HEK293 (cell line): ENCODE measurements around the gene CACNA2D3.

ENCODE experiments used
- CTCF ChIA-PET: fragments of 350-600 bp; formaldehyde crosslinking; extraction: SDS; loops from one replicate; lab custom pipeline; 2021; ENCODE audit warnings: antibody characterized with exemption; lab: Yijun Ruan, JAX
- POLR2A ChIA-PET: fragments of 300-600 bp; formaldehyde crosslinking; extraction: SDS; loops from one replicate; lab custom pipeline; 2020; ENCODE audit warnings: antibody characterized with exemption, inconsistent platforms; lab: Yijun Ruan, JAX
- H3K27ac ChIP-seq: fragments of 200-500 bp; sonication (Bioruptor generic); 2 replicates; pipeline ENCODE4 v1.5.1; 2014; ENCODE audit warnings: low read depth, low read length, control low read depth, inconsistent platforms; ENCODE audit errors: extremely low read depth
- H3K36me3 ChIP-seq, 2 experiments: fragments of 200-500 bp in 1 of 2; sonication (Bioruptor generic) in 1 of 2; 1 replicate in 1 of 2; 2 replicates in 1 of 2; pipeline ENCODE4 v1.5.1; 2014 to 2017; ENCODE audit warnings: inconsistent platforms in 2 of 2, low read length in 2 of 2; ENCODE audit not compliant: control insufficient read depth in 2 of 2, insufficient read depth in 1 of 2
- H3K4me1 ChIP-seq: fragments of 200-500 bp; sonication (Bioruptor generic); 2 replicates; pipeline ENCODE4 v1.5.1; 2014; ENCODE audit warnings: mild to moderate bottlenecking, low read length, inconsistent platforms; ENCODE audit not compliant: control insufficient read depth, insufficient read depth
- H3K4me3 ChIP-seq: 2 replicates; pipeline ENCODE4 v1.5.1; 2011; ENCODE audit warnings: low read depth, mild to moderate bottlenecking, control low read depth, low read length, moderate library complexity
- H3K9me3 ChIP-seq: fragments of 200-500 bp; sonication (Bioruptor generic); 2 replicates; pipeline ENCODE4 v1.5.1; 2014; ENCODE audit warnings: low read depth, low read length, inconsistent platforms; ENCODE audit not compliant: control insufficient read depth, insufficient read depth
- GFI1B ChIP-seq: fragments of 450-650 bp; formaldehyde crosslinking; IDR thresholded peaks from 2 replicates; pipeline ENCODE4 v1.5.1; 2016; ENCODE audit warnings: missing biosample characterization, missing genetic modification characterization
- HOXC10 ChIP-seq: sonication (generic); formaldehyde crosslinking; IDR thresholded peaks from 2 replicates; pipeline ENCODE4 v1.8.1; 2023; ENCODE audit warnings: mild to moderate bottlenecking, missing genetic modification reagents
- TCF7L2 ChIP-seq: IDR thresholded peaks from 2 replicates; pipeline ENCODE4 v1.6.1; 2011; ENCODE audit warnings: low read depth, mild to moderate bottlenecking, inconsistent platforms, low read length, moderate library complexity, borderline replicate concordance
- ZFP41 ChIP-seq: fragments of 450-650 bp; formaldehyde crosslinking; IDR thresholded peaks from 2 replicates; pipeline ENCODE4 v1.5.1; 2016; ENCODE audit warnings: missing biosample characterization, missing genetic modification characterization, borderline replicate concordance
- ZIC2 ChIP-seq: fragments of 450-650 bp; formaldehyde crosslinking; IDR thresholded peaks from 2 replicates; pipeline ENCODE4 v1.5.1; 2016; ENCODE audit warnings: missing biosample characterization, missing genetic modification characterization
- ZNF214 ChIP-seq: fragments of 450-650 bp; formaldehyde crosslinking; IDR thresholded peaks from 2 replicates; pipeline ENCODE4 v1.5.1; 2017; ENCODE audit warnings: missing biosample characterization, mild to moderate bottlenecking, missing genetic modification characterization, borderline replicate concordance
- ZNF37A ChIP-seq: fragments of 450-650 bp; IDR thresholded peaks from 2 replicates; pipeline ENCODE4 v1.5.1; 2018; ENCODE audit warnings: missing biosample characterization, missing genetic modification characterization
- ZNF660 ChIP-seq: fragments of 450-650 bp; IDR thresholded peaks from 2 replicates; pipeline ENCODE4 v1.5.1; 2018; ENCODE audit warnings: missing biosample characterization, mild to moderate bottlenecking, missing genetic modification characterization
- TF ChIP-seq, protein P1 (sequence below): fragments of 450-650 bp; formaldehyde crosslinking; IDR thresholded peaks from 2 replicates; pipeline ENCODE4 v1.5.1; 2017; ENCODE audit warnings: missing biosample characterization, missing genetic modification characterization
- TF ChIP-seq, protein P2 (sequence below): fragments of 450-650 bp; formaldehyde crosslinking; conservative IDR thresholded peaks from 2 replicates; pipeline ENCODE4 v1.5.1; 2016; ENCODE audit warnings: low read depth, missing biosample characterization, missing genetic modification characterization
- TF ChIP-seq, protein P3 (sequence below): fragments of 450-650 bp; IDR thresholded peaks from 2 replicates; pipeline ENCODE4 v1.5.1; 2018; ENCODE audit warnings: missing biosample characterization, mild to moderate bottlenecking, missing genetic modification characterization
- TF ChIP-seq, protein P4 (sequence below): fragments of 450-650 bp; formaldehyde crosslinking; IDR thresholded peaks from 2 replicates; pipeline ENCODE4 v1.5.1; 2016; ENCODE audit warnings: missing biosample characterization, missing genetic modification characterization
- TF ChIP-seq, protein P5 (sequence below): fragments of 450-650 bp; formaldehyde crosslinking; IDR thresholded peaks from 2 replicates; pipeline ENCODE4 v1.5.1; 2016; ENCODE audit warnings: missing biosample characterization, missing genetic modification characterization, borderline replicate concordance
- TF ChIP-seq, protein P6 (sequence below): fragments of 450-650 bp; formaldehyde crosslinking; IDR thresholded peaks from 2 replicates; pipeline ENCODE4 v1.5.1; 2017; ENCODE audit warnings: missing biosample characterization, missing genetic modification characterization

Gene CACNA2D3

DNA sequence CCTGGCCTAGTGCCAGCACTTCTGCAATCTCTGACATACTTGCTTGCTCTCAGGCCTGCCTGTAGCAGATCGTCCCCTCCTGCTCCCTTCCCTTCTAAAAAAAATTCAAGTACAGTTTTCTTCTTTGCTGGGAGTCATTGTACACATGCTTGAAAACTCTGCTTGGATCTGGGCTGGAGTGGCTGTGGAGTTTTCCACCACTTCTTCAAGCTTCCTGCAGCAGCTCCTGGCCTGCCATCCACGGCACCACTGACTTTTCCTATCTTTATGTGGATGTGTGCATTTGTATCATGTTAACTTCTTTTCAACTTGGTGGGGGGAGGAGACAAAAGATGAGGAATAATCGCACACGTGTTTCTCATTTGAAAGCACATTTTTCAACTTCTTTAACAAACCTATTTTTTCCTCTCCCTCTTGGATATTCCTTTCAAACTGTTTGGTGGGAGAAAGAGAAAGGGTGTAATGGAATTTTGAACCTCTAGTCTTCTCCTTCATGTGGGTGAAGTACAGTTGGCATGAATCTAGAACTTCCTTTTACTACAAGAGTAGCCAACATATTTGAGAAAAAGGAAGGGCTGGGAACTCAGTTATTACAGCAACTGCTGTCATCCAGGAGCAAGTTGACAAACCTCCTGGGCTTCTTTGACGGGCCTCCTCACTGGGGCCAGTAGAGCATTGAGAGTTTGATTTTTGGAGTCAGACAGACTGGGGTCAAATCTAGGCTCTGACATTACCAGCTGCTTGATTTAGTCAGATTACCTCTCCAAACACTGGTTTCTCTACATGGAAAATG is 866.7 kb downstream of the CACNA2D3 start (continued):
- TF ChIP-seq, protein P1, sequence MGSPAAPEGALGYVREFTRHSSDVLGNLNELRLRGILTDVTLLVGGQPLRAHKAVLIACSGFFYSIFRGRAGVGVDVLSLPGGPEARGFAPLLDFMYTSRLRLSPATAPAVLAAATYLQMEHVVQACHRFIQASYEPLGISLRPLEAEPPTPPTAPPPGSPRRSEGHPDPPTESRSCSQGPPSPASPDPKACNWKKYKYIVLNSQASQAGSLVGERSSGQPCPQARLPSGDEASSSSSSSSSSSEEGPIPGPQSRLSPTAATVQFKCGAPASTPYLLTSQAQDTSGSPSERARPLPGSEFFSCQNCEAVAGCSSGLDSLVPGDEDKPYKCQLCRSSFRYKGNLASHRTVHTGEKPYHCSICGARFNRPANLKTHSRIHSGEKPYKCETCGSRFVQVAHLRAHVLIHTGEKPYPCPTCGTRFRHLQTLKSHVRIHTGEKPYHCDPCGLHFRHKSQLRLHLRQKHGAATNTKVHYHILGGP (tag by site-specific recombination) = no peak
- TF ChIP-seq, protein P2, sequence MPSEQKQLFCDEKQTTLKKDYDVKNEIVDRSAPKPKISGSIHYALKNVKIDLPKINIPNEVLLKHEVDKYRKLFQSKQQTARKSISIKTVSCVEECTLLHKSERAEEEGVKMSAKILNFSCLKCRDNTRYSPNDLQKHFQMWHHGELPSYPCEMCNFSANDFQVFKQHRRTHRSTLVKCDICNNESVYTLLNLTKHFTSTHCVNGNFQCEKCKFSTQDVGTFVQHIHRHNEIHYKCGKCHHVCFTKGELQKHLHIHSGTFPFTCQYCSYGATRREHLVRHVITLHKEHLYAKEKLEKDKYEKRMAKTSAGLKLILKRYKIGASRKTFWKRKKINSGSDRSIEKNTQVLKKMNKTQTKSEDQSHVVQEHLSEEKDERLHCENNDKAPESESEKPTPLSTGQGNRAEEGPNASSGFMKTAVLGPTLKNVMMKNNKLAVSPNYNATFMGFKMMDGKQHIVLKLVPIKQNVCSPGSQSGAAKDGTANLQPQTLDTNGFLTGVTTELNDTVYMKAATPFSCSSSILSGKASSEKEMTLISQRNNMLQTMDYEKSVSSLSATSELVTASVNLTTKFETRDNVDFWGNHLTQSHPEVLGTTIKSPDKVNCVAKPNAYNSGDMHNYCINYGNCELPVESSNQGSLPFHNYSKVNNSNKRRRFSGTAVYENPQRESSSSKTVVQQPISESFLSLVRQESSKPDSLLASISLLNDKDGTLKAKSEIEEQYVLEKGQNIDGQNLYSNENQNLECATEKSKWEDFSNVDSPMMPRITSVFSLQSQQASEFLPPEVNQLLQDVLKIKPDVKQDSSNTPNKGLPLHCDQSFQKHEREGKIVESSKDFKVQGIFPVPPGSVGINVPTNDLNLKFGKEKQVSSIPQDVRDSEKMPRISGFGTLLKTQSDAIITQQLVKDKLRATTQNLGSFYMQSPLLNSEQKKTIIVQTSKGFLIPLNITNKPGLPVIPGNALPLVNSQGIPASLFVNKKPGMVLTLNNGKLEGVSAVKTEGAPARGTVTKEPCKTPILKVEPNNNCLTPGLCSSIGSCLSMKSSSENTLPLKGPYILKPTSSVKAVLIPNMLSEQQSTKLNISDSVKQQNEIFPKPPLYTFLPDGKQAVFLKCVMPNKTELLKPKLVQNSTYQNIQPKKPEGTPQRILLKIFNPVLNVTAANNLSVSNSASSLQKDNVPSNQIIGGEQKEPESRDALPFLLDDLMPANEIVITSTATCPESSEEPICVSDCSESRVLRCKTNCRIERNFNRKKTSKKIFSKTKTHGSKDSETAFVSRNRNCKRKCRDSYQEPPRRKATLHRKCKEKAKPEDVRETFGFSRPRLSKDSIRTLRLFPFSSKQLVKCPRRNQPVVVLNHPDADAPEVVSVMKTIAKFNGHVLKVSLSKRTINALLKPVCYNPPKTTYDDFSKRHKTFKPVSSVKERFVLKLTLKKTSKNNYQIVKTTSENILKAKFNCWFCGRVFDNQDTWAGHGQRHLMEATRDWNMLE (tag by site-specific recombination) = no peak
- TF ChIP-seq, protein P3, sequence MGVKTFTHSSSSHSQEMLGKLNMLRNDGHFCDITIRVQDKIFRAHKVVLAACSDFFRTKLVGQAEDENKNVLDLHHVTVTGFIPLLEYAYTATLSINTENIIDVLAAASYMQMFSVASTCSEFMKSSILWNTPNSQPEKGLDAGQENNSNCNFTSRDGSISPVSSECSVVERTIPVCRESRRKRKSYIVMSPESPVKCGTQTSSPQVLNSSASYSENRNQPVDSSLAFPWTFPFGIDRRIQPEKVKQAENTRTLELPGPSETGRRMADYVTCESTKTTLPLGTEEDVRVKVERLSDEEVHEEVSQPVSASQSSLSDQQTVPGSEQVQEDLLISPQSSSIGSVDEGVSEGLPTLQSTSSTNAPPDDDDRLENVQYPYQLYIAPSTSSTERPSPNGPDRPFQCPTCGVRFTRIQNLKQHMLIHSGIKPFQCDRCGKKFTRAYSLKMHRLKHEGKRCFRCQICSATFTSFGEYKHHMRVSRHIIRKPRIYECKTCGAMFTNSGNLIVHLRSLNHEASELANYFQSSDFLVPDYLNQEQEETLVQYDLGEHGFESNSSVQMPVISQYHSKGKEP = 0 out of 2 replicates have a peak, but pooled peaks have one; percentile 49
- TF ChIP-seq GFI1B (tag by site-specific recombination) (no peak), TCF7L2 (no peak), HOXC10 (CRISPR knock-in tag) (no peak), ZFP41 (tag by site-specific recombination) (no peak)
- TF ChIP-seq, protein P4, sequence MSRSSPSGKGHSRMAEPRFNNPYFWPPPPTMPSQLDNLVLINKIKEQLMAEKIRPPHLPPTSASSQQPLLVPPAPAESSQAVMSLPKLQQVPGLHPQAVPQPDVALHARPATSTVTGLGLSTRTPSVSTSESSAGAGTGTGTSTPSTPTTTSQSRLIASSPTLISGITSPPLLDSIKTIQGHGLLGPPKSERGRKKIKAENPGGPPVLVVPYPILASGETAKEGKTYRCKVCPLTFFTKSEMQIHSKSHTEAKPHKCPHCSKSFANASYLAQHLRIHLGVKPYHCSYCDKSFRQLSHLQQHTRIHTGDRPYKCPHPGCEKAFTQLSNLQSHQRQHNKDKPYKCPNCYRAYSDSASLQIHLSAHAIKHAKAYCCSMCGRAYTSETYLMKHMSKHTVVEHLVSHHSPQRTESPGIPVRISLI (tag by site-specific recombination) = 0 out of 2 replicates have a peak, but pooled peaks have one; percentile 38
- TF ChIP-seq, all 188 proteins: peak for 3

DNA sequence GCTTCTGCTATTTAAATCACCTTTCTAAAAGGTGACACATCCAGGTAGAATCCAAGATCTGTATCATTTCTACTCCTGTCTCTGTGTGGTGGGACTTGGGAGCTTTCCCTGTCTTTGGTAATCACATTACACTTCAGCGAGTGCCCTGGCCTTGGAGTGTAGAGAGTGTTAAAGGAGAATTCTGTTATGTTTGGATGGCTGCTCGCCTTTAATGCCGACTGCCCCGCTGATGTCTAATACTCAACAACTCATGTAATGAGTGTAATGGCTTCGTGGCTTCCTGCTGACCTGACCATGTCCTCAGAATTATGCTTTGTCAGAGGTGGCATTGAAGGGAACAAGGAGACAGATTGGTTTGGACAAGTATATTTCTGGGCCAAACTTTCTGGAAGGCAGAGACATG is 871.8 kb downstream of the CACNA2D3 start:
- Histone ChIP-seq H3K27ac (no peak overlapping the region), H3K36me3 (no peaks in the 10 kb centered on the region), H3K4me1 (no peaks in the 10 kb centered on the region; the same call in 1 of the 2 replicates), H3K4me3 (no peak overlapping the region), H3K9me3 (no peaks in the 10 kb centered on the region)
- TF ChIP-seq ZNF660 (tag by site-specific recombination) (no peak), ZIC2 (no peak), ZNF37A (tag by site-specific recombination) (no peak), ZNF214 (tag by site-specific recombination) (no peak)
- TF ChIP-seq, protein P5, sequence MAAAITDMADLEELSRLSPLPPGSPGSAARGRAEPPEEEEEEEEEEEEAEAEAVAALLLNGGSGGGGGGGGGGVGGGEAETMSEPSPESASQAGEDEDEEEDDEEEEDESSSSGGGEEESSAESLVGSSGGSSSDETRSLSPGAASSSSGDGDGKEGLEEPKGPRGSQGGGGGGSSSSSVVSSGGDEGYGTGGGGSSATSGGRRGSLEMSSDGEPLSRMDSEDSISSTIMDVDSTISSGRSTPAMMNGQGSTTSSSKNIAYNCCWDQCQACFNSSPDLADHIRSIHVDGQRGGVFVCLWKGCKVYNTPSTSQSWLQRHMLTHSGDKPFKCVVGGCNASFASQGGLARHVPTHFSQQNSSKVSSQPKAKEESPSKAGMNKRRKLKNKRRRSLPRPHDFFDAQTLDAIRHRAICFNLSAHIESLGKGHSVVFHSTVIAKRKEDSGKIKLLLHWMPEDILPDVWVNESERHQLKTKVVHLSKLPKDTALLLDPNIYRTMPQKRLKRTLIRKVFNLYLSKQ = no peak
- TF ChIP-seq, protein P6, sequence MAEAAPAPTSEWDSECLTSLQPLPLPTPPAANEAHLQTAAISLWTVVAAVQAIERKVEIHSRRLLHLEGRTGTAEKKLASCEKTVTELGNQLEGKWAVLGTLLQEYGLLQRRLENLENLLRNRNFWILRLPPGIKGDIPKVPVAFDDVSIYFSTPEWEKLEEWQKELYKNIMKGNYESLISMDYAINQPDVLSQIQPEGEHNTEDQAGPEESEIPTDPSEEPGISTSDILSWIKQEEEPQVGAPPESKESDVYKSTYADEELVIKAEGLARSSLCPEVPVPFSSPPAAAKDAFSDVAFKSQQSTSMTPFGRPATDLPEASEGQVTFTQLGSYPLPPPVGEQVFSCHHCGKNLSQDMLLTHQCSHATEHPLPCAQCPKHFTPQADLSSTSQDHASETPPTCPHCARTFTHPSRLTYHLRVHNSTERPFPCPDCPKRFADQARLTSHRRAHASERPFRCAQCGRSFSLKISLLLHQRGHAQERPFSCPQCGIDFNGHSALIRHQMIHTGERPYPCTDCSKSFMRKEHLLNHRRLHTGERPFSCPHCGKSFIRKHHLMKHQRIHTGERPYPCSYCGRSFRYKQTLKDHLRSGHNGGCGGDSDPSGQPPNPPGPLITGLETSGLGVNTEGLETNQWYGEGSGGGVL (tag by site-specific recombination) = no peak
- ChIA-PET POLR2A (no interaction called here), CTCF (no interaction called here)
